ENCODE data around the gene FN3KRP. TPM values are rescaled to one million over a fixed set of nuclear protein-coding genes. Genes with fewer than 3 reads are reported as not detected.

FN3KRP gene, protein sequence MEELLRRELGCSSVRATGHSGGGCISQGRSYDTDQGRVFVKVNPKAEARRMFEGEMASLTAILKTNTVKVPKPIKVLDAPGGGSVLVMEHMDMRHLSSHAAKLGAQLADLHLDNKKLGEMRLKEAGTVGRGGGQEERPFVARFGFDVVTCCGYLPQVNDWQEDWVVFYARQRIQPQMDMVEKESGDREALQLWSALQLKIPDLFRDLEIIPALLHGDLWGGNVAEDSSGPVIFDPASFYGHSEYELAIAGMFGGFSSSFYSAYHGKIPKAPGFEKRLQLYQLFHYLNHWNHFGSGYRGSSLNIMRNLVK
- total RNA-seq, result 10 to 100 TPM; 34.9 to 43.8 (median 36.0) TPM

DNA sequence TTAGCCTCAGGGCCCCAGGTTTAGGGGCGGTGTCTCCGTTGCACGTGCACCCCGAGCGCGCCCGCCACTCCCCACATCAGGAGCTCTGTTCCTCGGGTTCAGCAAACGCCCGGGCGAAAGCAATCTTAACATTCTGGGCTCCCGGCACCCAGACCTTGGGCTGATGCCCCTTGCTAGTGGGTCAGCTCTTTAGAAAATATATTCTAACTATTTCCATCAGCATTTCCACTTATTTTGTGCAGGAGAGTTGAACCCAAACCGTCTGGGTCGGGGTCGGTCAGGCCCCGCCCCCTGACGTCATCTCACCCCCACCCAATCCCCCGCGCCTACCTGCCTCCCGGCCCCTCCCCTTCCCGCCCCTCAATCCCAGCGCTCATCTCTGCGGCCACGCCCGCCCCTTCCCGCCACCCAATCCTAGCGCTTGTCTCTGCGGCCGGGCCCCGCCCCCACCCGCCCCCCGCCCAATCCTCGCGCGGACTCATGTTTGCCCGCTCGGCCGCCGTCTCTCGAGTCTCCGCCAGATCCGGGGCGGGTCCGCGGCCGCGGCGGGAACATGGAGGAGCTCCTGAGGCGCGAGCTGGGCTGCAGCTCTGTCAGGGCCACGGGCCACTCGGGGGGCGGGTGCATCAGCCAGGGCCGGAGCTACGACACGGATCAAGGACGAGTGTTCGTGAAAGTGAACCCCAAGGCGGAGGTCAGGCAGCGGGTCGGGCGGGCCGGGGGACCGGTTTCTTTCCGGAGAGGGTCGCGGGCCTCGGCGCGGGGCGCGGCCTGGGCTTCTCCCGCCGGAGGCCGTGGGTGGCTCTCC is at the start of gene FN3KRP:
Gene FN3KRP (plus strand): TSS at position 504 of the 808 bp plus-strand sequence. CDS start 50 bp downstream, at position 554.
- ATAC-seq (peak; percentile 92 to 95), DNase-seq (peak; percentile 83)
- Mint-ChIP-seq H3K27me3 (ENCODE audit: low read depth) (no peaks in the 10 kb centered on the region), H3K9me3 (no peaks in the 10 kb centered on the region), H3K4me1 (ENCODE audit: low read depth) (peaks cover 21% of the 10 kb centered on the region), H3K4me3 (peak within 1 kb of the TSS; percentile 95), H3K36me3 (ENCODE audit: insufficient read depth) (peaks cover 13% of the 10 kb centered on the region)

DNA sequence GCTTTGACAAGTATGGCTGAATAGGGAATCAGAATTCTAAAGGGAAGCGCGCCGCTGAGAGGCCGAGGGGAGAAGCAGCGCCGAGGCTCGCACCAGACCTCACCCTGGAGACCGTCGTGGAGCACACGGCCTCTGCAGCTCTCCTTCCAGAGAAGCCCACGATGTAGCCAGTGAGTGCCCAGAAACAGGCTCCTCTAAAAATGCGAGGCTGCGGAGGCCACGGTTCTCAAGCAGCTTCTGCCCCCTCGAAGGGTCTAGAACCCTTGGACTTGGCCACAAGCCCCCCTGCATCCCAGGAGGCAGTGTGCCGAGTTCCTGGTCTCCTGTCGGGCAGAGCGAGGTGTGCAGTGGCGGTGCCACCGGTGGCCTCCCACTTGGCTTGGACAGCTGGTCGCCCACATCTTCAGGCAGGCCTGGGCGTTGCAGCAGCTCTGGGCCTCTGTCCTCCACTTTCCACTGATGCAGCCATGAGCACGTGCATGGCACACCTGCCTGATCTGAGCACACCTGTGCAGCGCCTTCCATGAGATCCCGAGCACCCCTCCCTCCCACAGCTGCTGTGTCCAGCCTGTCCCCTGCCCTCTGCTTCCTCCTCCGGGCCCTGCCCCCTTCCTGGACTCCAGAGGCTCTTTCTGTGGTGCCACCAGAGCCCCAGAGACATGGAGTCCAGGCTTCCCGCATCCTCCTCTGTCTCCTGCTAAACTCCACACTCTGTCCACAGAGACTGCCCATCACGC is 49.4 kb upstream of the FN3KRP start:
- Mint-ChIP-seq H3K9me3 (no peaks in the 10 kb centered on the region), H3K4me1 (ENCODE audit: low read depth) (peaks cover 5% of the 10 kb centered on the region), H3K4me3 (no peak overlapping the region), H3K27me3 (ENCODE audit: low read depth) (no peaks in the 10 kb centered on the region), H3K36me3 (ENCODE audit: insufficient read depth) (no peaks in the 10 kb centered on the region)
- no peak for DNase-seq
- no peak for ATAC-seq

DNA sequence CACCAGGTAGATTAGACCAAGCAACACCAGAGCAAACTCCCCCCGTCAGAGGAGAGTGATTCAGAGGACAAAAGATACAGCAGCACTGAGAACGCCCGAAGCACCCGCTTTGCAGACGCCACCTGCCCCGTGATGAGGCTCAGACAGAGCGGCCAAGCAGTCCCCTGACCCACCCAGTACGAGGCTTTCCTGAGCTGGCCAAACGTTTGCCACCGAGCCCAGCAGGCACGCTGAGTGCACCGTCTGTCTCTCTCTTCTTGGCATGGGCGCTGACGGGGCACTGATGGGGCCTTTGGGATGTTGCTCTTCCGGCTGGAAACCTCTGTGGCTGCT is 48.9 kb upstream of the FN3KRP start:
- Mint-ChIP-seq H3K36me3 (ENCODE audit: insufficient read depth) (no peaks in the 10 kb centered on the region), H3K27me3 (ENCODE audit: low read depth) (no peaks in the 10 kb centered on the region), H3K4me1 (ENCODE audit: low read depth) (peaks cover 5% of the 10 kb centered on the region), H3K4me3 (no peak overlapping the region), H3K9me3 (no peaks in the 10 kb centered on the region)
- ATAC-seq (no peak), DNase-seq (no peak)

DNA sequence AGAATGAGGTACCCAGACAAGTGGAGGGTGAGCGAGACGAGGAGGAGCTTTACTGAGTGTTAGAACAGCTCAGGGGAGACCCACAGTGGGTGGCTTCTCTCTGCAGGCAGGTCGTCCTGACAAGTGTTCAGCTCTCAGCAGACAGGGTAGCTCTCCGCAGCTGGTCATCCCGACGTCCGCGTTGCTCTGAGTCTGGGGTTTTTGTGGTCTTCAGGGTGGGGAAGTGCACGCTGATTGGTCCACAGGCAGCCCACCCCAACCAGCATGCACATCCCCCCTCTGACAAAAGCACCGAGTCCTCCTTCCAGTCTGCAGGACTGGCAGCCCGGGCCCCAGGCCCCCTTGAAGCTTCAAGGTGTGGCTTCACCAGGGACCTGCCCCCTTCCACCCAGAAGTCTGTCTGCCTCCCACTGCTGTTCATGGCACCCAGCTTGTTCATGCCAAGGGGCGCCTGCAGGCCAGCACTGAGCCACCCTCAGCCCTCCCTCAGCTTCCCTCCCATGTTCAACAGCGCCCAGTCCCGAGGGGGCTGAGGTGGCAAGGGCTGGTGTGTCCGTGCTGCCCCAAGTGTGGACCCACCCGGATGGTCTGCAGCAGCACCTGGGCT is 48.4 kb upstream of the FN3KRP start:
- Mint-ChIP-seq H3K4me1 (ENCODE audit: low read depth) (peaks cover 5% of the 10 kb centered on the region), H3K27me3 (ENCODE audit: low read depth) (no peaks in the 10 kb centered on the region), H3K9me3 (no peaks in the 10 kb centered on the region), H3K4me3 (no peak overlapping the region), H3K36me3 (ENCODE audit: insufficient read depth) (no peaks in the 10 kb centered on the region)
- ATAC-seq (peak in 1 of 2 donors; percentile 23), DNase-seq (no peak)

DNA sequence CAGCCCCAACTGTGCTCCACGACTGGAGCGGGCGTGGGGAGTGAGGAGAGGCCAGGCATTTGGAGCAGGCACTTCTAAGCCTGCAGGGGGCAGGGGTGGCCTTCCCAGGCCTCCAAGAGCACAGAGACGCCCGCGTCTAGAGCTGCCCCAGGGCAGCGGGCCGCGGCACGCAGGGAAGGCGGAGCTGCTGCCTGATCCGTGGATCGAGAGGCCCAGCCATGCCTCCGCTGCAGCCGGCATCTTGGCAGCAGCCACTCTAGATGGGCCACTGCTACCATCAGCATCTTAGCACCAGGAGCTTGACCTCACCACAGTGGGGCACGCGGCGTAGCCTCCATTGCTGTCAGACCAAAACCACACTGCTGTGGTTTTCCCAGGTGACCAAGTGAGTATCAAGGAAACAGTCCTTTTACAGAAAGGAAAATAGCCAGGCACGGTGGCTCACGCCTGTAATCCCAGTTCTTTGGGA is 47.8 kb upstream of the FN3KRP start:
- DNase-seq (no peak), ATAC-seq (peak; percentile 95 to 97)
- no peak overlapping the region for H3K4me3 Mint-ChIP-seq
- H3K27me3 Mint-ChIP-seq (ENCODE audit: low read depth), result no peaks in the 10 kb centered on the region
- no peaks in the 10 kb centered on the region for H3K9me3 Mint-ChIP-seq
- H3K4me1 Mint-ChIP-seq (ENCODE audit: low read depth), result peaks cover 5% of the 10 kb centered on the region
- no peaks in the 10 kb centered on the region for H3K36me3 Mint-ChIP-seq (ENCODE audit: insufficient read depth)

DNA sequence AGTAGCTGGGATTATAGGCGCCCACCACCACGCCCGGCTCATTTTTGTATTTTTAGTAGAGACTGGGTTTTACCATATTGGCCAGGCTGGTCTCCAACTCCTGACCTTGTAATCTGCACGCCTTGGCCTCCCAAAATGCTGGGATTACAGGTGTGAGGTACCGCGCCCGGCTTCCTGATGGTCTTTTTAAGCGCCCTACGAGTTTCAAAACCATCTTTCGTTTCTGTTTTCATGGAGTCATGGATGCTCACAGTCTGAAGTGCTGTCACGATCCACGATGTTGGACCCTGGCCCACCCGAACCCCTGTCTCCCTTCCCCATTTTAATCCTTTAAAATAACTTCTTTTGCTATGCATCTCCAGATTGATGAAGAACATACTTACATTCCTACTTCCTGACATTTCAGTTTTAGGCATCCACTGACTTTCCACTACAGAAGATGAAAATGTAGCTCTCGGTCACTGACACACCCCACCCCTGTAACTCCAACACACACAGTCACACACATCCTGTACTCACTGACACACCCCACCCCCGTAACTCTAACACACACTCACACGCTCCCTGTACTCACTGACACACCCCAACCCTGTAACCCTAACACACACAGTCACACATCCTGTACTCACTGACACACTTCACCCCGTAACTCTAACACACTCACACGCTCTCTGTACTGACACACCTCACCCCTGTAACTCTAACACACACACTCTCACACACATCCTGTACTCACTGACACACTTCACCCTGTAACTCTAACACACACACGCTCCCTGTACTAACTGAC is 45.6 kb upstream of the FN3KRP start:
- Mint-ChIP-seq H3K9me3 (no peaks in the 10 kb centered on the region), H3K4me1 (ENCODE audit: low read depth) (peaks cover 5% of the 10 kb centered on the region), H3K27me3 (ENCODE audit: low read depth) (no peaks in the 10 kb centered on the region), H3K4me3 (no peak overlapping the region), H3K36me3 (ENCODE audit: insufficient read depth) (no peaks in the 10 kb centered on the region)
- DNase-seq (no peak), ATAC-seq (no peak)

DNA sequence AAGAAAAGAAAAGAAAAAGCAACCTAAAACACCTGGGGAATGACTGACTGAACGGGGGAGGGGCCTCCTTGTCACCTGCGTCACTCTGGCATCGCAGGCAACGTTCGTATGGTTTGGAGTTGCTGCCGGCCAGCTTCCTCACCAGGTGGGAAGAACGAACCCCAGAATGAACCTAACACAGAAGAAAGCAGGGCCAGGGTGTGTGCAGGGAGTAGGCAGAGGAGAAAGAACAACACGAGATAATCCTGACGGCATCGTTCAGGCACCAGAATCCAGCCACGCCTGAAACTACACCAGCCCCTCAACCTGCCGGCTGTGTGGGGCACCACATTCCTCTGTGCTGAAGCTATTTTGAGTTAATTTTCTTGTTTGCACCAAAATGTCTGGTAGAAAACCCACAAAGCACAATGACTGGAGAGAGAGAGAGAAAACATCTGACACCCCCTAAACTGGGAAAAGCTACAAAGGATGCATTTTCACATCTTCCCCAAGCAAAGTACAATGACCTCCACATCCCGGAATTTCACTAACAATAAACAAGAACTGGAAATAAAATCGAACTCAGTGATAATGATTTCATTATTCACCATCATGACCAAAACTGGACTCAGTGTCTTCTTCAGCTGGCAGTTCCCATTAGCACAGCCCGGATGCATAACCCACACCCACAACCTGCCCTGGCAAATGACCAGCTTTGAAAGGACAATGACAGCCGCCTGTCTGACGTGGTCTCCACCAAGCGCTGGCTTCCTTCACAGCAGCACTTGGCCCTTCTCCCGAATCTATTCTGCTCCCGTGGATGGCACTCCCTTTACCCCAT is 41.6 kb upstream of the FN3KRP start:
- no peaks in the 10 kb centered on the region for H3K27me3 Mint-ChIP-seq (ENCODE audit: low read depth)
- H3K4me1 Mint-ChIP-seq (ENCODE audit: low read depth), result peaks cover 2% of the 10 kb centered on the region
- ATAC-seq (no peak), DNase-seq (no peak)
- H3K4me3 Mint-ChIP-seq, result no peak overlapping the region
- H3K9me3 Mint-ChIP-seq, result no peaks in the 10 kb centered on the region
- no peaks in the 10 kb centered on the region for H3K36me3 Mint-ChIP-seq (ENCODE audit: insufficient read depth)

DNA sequence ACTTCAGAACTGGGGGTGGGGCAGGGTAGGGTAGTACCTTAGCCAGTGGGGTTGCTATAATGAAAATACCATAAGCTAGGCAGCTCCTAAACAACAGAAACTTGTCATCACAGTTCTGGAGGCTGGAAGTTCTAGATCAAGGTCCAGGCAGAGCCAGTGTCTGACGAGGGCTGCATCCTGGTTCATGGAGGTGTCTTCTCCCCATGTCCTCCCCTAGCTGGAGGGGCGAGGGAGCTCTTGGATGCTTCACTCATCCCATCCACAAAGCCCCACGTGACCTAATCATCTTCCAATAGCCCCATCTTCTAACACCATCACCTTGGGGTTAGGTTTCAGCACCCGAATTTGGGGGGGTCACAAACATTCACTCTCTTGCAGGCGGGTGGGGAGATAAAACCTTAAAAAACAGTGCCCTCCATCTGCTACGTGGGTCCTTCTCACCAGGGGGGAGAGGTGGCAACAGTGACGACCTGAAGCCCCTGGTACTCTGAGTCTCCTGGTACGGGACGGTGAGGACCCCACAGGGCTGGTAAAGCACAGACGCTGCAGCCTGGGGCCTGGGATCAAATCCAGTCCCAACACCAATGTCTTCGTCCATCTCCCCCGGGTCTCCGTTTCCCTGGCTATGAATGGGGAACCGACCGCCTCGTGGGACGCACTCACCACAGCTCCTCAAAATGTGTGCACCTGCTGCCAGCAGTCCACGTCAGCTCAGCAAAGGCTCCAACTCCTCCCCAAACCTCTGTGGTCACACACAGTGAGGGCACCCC is 40.8 kb upstream of the FN3KRP start:
- H3K4me1 Mint-ChIP-seq (ENCODE audit: low read depth), result peaks cover 2% of the 10 kb centered on the region
- ATAC-seq (no peak), DNase-seq (no peak)
- H3K27me3 Mint-ChIP-seq (ENCODE audit: low read depth), result no peaks in the 10 kb centered on the region
- H3K9me3 Mint-ChIP-seq, result no peaks in the 10 kb centered on the region
- no peak overlapping the region for H3K4me3 Mint-ChIP-seq
- no peaks in the 10 kb centered on the region for H3K36me3 Mint-ChIP-seq (ENCODE audit: insufficient read depth)

DNA sequence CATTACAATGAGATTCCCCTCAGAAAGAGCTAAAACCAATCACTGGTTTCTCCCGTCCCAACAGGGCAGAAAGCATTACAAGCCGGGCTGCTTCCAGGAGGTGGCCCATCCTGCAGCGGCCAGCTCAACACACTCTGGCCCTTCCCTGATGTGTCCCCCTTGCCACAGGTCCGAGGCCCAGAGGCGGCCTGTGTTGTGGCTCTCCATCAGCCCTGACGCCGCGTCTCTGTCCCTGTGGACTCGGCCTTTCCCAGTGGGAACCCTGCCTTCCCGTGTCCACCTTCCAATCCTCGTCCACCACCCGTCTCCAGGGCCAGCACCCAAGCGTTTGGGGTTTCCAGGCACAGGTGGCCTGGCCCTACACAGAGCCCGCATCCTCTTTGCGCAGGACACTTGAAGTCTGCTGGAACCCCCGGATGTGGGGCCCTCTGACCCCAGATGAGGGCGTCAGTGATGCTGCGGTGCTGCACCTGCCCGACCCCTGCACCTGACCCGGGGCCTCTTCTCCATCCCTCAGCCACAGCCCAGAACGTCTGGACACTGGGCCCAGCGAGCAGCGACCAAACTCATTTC is 39.1 kb upstream of the FN3KRP start:
- no peak for ATAC-seq
- Mint-ChIP-seq H3K4me1 (ENCODE audit: low read depth) (no peaks in the 10 kb centered on the region), H3K36me3 (ENCODE audit: insufficient read depth) (no peaks in the 10 kb centered on the region), H3K27me3 (ENCODE audit: low read depth) (no peaks in the 10 kb centered on the region), H3K9me3 (peaks cover 8% of the 10 kb centered on the region), H3K4me3 (no peak overlapping the region)
- DNase-seq, result no peak

DNA sequence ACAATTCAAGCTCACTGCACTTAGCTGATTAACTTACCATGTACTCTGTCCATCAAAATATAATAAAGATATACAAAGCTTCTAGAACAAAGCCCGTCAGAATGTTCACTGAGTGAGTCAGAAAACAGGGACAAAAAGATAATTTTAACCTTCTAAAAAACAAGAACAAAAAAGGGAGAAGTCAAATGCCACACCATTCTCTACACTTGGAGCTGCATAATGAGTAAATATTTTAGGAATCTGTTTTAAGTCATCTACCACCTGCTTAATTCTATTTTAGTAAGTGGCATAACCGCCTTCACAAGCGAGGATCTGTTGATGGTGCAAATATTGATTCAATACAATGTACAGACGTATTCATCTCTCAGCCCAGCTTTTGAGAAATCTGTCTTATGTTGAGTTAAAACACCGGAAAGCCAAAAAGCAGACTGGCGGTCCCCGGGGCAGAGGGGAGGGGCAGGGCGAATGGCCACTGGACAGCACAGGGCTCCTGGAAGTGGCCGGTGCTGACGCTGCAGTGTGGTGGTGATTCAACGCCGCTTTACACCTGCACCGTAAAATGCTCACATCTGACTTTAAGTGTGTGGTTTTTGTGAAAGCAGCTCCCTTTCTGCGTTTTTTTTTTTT is 38.1 kb upstream of the FN3KRP start:
- no peak for DNase-seq

DNA sequence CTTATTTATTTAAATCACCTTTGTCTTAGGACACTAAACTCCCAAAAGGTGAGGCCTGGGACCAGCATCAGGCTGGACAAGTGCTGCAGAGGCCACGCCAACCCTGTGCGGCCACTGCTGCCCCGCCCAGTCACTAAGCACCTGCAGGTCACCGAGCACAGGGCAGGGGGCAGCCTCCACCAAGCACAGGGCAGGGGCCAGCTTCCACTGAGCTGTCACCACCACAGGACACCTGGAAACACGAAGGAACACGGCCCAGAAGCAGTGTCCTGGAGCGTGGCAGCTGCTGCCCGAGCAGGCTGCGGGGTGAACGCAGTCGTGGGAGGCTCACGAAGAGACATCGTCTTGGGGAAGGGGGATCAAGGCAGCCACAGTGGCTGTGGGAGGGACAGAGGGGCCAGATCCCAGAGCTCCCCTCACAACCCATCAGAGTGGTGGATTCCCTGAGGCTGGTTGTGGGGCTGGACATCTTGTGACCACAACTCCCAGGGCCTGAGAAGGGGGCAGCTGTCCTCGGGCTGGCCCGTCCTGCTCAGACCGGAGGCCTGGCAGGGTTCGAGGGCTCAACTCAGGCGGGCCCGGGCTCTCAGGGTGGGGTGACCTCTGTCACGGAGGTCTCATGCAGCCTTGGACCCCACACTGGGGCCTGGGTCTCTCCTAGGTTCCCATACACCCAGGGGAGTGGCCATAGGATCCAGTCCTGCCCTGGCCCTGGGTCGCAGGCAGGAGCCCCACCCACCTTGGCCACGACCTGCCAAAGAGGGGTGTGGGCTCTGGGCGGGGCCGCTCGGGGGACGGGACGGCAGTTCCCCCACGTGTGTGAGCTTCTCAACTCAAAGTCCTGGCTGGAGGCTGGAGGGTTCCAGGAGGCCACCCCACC is 36.7 kb upstream of the FN3KRP start:
- Mint-ChIP-seq H3K4me3 (no peak overlapping the region), H3K27me3 (ENCODE audit: low read depth) (no peaks in the 10 kb centered on the region), H3K36me3 (ENCODE audit: insufficient read depth) (no peaks in the 10 kb centered on the region), H3K4me1 (ENCODE audit: low read depth) (no peaks in the 10 kb centered on the region), H3K9me3 (peaks cover 9% of the 10 kb centered on the region)
- ATAC-seq (no peak), DNase-seq (no peak)

More for the DNA sequence above, 38.1 kb upstream of the FN3KRP start:
- peaks cover 9% of the 10 kb centered on the region for H3K9me3 Mint-ChIP-seq
- H3K4me1 Mint-ChIP-seq (ENCODE audit: low read depth), result no peaks in the 10 kb centered on the region
- no peak overlapping the region for H3K4me3 Mint-ChIP-seq
- H3K27me3 Mint-ChIP-seq (ENCODE audit: low read depth), result no peaks in the 10 kb centered on the region
- H3K36me3 Mint-ChIP-seq (ENCODE audit: insufficient read depth), result no peaks in the 10 kb centered on the region
- no peak for ATAC-seq
